Lower leg skin (tissue), 3 donors: Measurements from ENCODE around the gene GRIK3.

Experiments used
- CTCF ChIP-seq, 3 donors: fragments of 450-650 bp; IDR thresholded peaks; one replicate each; pipeline ENCODE4 v1.5.1; 2016; ENCODE audit warnings: antibody characterized with exemption in 3 of 3, mild to moderate bottlenecking in 3 of 3, moderate library complexity in 2 of 3
- POLR2A ChIP-seq, 2 donors: fragments of 450-650 bp; IDR thresholded peaks; one replicate each; pipeline ENCODE4 v1.6.1; 2016 to 2017; ENCODE audit warnings: antibody characterized with exemption in 2 of 2, mild to moderate bottlenecking in 1 of 2, moderate library complexity in 1 of 2

GRCh38 chr1:37059346-37059745 lies 25.0 kb upstream of the GRIK3 start:
- TF ChIP-seq POLR2A (IDR thresholded peaks at IDR 0.05) (no peak), CTCF (IDR thresholded peaks at IDR 0.05) (no peak)
